ENCODE results near the gene PHYHD1.
A peak's percentile ranks its signal among the peaks of the same experiment; 100 is the strongest.
"Not testable (repeated sequence)": the region's sequence is repeated elsewhere in the genome, so short reads cannot be mapped to it uniquely, and the experiment has no call there.

The PHYHD1 gene

GRCh38 chr9:128929560-128929959 lies 8.8 kb downstream of the PHYHD1 start:
- no peak overlapping the region for H3K27ac ChIP-seq (ENCODE audit: low read length)
- H3K4me3 ChIP-seq (ENCODE audit: low read length): no peak overlapping the region
- no peaks in the 10 kb centered on the region for H3K4me1 ChIP-seq (ENCODE audit: control insufficient read depth, low read depth, low read length)
- no peaks in the 10 kb centered on the region for H3K27me3 ChIP-seq (ENCODE audit: control insufficient read depth, insufficient read depth, low read length)
- H3K9me3 ChIP-seq (ENCODE audit: control insufficient read depth, low read depth, low read length): no peaks in the 10 kb centered on the region
- no peaks in the 10 kb centered on the region for H3K36me3 ChIP-seq (ENCODE audit: control insufficient read depth, low read depth, low read length)
- no peak overlapping the region for H3K9ac ChIP-seq (ENCODE audit: low read length)

GRCh38 chr9:128933731-128934130 lies 12.9 kb downstream of the PHYHD1 start:
- Histone ChIP-seq H3K27ac (ENCODE audit: low read length) (no peak overlapping the region), H3K9ac (ENCODE audit: low read length) (no peak overlapping the region)

DNA sequence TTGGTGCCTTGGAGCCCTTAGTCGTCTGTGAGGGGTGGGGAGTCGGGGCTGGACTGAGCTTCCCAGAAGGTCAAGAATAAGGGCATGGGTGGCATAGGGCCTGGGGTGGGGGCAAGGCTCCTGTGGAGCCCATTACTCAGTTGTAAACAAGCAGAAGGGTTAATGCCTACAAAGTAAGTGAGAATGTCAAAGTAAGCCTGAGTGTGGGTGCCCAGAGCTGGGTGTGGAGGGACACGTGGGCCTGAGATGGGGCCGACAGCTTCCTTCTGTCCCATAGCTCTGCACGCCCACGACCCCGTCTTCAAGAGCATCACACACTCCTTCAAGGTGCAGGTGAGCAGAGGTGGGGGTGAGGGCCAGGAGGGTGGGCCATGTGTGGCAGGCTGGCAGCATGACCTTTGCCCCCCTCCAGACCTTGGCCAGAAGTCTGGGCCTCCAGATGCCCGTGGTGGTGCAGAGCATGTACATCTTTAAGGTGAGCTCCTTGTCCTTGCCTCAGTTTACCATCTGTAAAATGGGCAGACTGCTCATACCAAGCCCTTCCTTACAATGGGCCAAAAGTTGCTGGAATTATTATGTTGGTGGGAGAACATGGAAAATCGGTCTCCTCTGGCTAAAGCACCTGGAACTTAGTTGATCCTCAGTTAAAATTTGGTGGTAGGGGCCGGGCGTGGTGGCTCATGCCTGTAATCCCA lies 15.5 kb downstream of the PHYHD1 start:
- H3K9me3 ChIP-seq (ENCODE audit: control insufficient read depth, low read depth, low read length): no peaks in the 10 kb centered on the region
- H3K9ac ChIP-seq (ENCODE audit: low read length): no peak overlapping the region
- H3K27me3 ChIP-seq (ENCODE audit: control insufficient read depth, insufficient read depth, low read length): no peaks in the 10 kb centered on the region
- no peaks in the 10 kb centered on the region for H3K36me3 ChIP-seq (ENCODE audit: control insufficient read depth, low read depth, low read length)
- no peaks in the 10 kb centered on the region for H3K4me1 ChIP-seq (ENCODE audit: control insufficient read depth, low read depth, low read length)
- no peak overlapping the region for H3K27ac ChIP-seq (ENCODE audit: low read length)
- no peak overlapping the region for H3K4me3 ChIP-seq (ENCODE audit: low read length)

More at GRCh38 chr9:128933731-128934130, 12.9 kb downstream of the PHYHD1 start:
- H3K4me1 ChIP-seq (ENCODE audit: control insufficient read depth, low read depth, low read length): no peaks in the 10 kb centered on the region
- H3K4me3 ChIP-seq (ENCODE audit: low read length): no peak overlapping the region
- no peaks in the 10 kb centered on the region for H3K27me3 ChIP-seq (ENCODE audit: control insufficient read depth, insufficient read depth, low read length)
- H3K9me3 ChIP-seq (ENCODE audit: control insufficient read depth, low read depth, low read length): no peaks in the 10 kb centered on the region
- H3K36me3 ChIP-seq (ENCODE audit: control insufficient read depth, low read depth, low read length): no peaks in the 10 kb centered on the region

DNA sequence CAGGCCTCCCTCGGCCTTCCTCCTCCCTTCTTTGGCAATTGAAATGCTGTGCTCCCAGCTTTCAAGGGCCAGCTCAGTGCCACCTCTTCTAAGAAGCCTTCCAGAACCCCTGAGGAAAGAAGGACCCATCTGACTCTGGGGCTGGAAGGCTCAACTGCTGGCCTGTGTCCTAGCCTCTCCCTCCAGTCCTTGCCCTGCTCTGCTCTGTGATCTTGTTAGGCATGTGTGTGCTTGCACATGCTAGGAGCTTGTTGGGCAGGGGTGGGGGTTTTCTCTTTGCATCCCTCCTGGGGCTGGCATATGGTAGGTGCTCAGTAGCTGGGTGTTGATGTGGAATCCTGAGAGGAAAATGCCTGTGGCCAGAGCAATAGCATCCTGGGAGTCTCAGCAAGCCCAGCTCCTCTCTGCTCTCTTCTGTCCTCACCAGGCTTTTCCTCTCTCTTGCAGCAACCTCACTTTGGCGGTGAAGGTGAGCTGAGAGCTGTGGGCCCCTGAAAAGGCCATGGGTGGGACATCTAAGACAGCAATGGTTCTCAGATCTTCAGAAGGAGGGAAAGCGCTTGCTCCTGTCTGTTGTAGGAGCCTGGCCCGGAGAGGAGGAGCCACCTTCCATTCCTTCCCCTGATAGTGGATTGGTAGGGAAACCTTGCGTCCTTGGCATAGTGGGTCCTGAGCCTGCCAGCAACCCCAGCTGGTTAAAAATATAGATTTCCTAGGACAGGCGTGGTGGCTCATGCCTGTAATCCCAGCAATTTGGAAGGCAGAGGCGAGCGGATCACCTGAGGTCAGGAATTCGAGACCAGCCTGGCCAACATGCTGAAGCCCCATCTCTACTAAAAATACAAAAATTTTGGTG lies 16.8 kb downstream of the PHYHD1 start:
- Histone ChIP-seq H3K4me3 (ENCODE audit: low read length) (no peak overlapping the region), H3K9ac (ENCODE audit: low read length) (no peak overlapping the region), H3K27me3 (ENCODE audit: control insufficient read depth, insufficient read depth, low read length) (no peaks in the 10 kb centered on the region), H3K9me3 (ENCODE audit: control insufficient read depth, low read depth, low read length) (no peaks in the 10 kb centered on the region), H3K36me3 (ENCODE audit: control insufficient read depth, low read depth, low read length) (no peaks in the 10 kb centered on the region), H3K27ac (ENCODE audit: low read length) (no peak overlapping the region), H3K4me1 (ENCODE audit: control insufficient read depth, low read depth, low read length) (no peaks in the 10 kb centered on the region)

DNA sequence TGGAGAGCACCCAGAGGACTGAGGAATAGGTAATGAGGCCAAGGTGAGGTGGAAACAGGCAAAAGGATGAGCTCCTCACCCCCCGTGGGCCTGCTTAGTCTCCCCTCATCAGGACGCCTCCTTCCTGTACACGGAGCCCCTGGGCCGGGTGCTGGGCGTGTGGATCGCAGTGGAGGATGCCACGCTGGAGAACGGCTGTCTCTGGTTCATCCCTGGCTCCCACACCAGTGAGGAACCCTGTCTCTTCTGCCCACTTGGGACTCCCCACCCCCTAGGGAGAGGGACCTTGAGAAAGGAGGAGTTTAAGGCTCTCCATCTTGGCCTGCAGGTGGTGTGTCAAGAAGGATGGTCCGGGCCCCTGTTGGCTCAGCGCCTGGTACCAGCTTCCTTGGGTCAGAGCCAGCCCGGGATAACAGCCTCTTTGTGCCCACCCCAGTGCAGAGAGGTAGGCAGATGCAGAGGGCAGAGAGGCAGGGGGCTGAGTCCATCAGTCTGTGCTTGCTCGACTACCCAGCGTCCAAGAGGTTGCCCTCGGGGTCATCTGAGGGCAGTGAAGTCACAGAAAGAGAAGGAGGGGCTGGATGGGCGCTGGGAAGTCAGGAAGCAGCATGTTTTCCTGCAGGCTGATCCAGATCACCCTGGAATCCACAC lies 19.6 kb downstream of the PHYHD1 start:
- Histone ChIP-seq H3K4me1 (ENCODE audit: control insufficient read depth, low read depth, low read length) (no peaks in the 10 kb centered on the region), H3K27me3 (ENCODE audit: control insufficient read depth, insufficient read depth, low read length) (no peaks in the 10 kb centered on the region), H3K36me3 (ENCODE audit: control insufficient read depth, low read depth, low read length) (no peaks in the 10 kb centered on the region), H3K4me3 (ENCODE audit: low read length) (no peak overlapping the region), H3K9ac (ENCODE audit: low read length) (no peak overlapping the region), H3K9me3 (ENCODE audit: control insufficient read depth, low read depth, low read length) (no peaks in the 10 kb centered on the region), H3K27ac (ENCODE audit: low read length) (no peak overlapping the region)

DNA sequence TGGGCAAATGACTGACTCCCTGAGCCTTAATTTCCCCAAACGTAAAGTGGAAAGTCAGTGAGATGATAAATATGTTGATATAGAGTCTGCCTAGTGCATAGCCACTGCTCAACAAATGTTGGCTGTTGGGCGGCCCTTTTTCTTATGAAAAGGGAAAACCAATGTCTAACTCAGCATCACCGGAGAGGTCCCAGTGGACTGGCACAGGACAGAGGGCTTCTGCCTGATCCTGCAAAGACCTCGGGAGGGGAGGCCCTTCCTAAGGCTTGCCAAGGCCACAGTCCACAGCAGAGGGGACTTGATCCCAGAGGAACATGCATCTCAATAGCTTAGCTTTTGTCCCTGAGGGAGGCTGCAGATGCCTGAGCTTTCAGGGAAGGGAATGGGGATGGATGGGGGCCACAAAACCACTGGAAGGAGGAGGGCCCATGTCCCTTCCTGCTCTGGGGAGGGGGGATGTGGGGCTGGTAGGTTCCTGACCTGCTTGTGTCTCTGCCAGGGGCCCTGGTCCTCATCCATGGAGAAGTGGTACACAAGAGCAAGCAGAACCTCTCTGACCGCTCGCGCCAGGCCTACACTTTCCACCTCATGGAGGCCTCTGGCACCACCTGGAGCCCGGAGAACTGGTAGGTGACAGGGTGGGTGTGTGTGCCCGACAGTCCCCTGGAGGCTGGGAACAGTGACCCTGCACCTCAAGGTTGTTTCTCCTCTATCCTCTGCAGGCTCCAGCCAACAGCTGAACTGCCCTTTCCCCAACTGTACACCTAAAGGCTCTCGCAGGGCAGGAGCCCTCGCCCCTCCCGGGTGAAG lies 20.4 kb downstream of the PHYHD1 start:
- Histone ChIP-seq H3K9ac (ENCODE audit: low read length) (no peak overlapping the region), H3K27me3 (ENCODE audit: control insufficient read depth, insufficient read depth, low read length) (no peaks in the 10 kb centered on the region), H3K4me3 (ENCODE audit: low read length) (no peak overlapping the region), H3K36me3 (ENCODE audit: control insufficient read depth, low read depth, low read length) (no peaks in the 10 kb centered on the region), H3K27ac (ENCODE audit: low read length) (no peak overlapping the region), H3K9me3 (ENCODE audit: control insufficient read depth, low read depth, low read length) (no peaks in the 10 kb centered on the region), H3K4me1 (ENCODE audit: control insufficient read depth, low read depth, low read length) (no peaks in the 10 kb centered on the region)

DNA sequence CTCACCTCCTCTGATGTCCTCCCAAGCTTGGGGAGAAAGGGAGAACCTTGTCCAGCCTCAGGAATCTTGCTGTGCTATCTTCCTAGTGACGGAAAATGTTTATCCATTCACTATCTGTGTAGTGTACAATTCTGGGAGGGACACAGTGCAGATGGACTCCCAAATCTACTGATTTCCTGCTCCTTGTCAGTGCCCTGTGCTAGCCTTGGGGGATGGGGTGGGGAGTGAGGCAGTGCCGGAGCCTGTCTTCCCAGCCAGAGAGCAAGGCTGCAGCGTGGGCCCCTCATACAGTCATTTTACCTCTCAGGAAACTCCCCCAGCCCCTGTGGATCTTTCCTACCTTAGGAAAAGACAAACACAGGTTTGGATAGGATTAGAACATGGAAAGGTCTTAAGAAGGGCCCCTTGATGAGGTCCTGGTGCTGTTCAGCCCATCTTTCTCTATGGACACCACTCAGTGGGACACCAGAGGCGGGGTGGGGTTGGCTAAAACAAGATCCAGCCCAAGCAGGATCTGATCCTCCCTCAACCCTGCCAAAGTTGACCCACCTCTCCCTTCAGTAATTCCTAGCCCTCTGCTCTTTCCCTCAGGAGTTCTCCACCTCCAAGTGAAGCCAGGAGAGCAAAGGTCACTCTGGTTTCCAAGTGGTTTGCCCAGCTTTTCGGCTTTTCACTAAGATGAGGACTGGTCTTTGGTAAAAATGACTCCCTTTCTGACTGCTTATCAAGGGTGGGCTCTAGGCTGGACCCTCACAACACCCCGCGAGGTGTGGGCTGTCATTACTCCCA lies 23.2 kb downstream of the PHYHD1 start:
- Histone ChIP-seq H3K4me1 (ENCODE audit: control insufficient read depth, low read depth, low read length) (peaks cover 3% of the 10 kb centered on the region), H3K4me3 (ENCODE audit: low read length) (no peak overlapping the region), H3K27ac (ENCODE audit: low read length) (no peak overlapping the region), H3K36me3 (ENCODE audit: control insufficient read depth, low read depth, low read length) (peaks cover 1% of the 10 kb centered on the region), H3K9ac (ENCODE audit: low read length) (no peak overlapping the region), H3K27me3 (ENCODE audit: control insufficient read depth, insufficient read depth, low read length) (no peaks in the 10 kb centered on the region), H3K9me3 (ENCODE audit: control insufficient read depth, low read depth, low read length) (no peaks in the 10 kb centered on the region)

- not testable (repeated sequence) for H3K36me3 ChIP-seq (ENCODE audit: control insufficient read depth, low read depth, low read length); H3K27me3 ChIP-seq (ENCODE audit: control insufficient read depth, insufficient read depth, low read length); H3K27ac ChIP-seq (ENCODE audit: low read length); H3K9me3 ChIP-seq (ENCODE audit: control insufficient read depth, low read depth, low read length); H3K4me1 ChIP-seq (ENCODE audit: control insufficient read depth, low read depth, low read length); H3K9ac ChIP-seq (ENCODE audit: low read length); H3K4me3 ChIP-seq (ENCODE audit: low read length)
Measured at GRCh38 chr9:128944966-128945365, 24.2 kb downstream of the PHYHD1 start.

DNA sequence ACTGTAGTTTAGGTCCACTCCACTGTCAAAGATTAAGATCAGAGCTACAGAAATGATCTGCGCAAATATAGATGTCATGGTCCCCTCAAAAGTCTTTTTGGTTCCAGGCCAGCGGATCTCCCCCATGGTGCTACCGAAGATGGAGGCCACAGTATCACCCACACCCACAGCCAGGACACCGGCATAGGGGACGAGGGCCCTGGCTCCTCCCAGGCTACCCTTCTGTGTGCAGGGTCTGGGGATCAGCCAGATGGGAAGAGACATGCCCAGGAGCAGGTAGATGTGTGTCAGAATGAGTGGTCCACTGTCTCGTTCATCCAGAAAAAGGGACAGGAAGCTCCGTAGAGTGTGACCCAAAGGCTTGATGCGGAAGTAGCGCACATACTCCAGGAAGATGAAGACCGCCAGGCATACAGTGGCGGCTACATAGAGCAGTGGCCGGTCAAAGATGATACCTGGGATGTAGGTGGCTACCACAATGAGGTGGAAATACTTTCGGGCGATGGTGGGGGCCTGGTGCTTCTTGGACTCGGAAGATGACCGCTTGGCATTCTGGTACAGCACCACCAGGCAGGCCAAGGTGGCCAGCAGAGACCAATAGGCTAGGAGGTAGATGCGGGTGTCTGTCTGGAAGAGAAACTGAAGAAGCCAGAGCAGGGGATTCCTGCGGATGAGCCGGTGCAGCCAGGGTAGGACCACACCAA lies 25.2 kb downstream of the PHYHD1 start:
- H3K4me3 ChIP-seq (ENCODE audit: low read length): peak overlapping the region; percentile 92
- H3K9ac ChIP-seq (ENCODE audit: low read length): no peak overlapping the region

DNA sequence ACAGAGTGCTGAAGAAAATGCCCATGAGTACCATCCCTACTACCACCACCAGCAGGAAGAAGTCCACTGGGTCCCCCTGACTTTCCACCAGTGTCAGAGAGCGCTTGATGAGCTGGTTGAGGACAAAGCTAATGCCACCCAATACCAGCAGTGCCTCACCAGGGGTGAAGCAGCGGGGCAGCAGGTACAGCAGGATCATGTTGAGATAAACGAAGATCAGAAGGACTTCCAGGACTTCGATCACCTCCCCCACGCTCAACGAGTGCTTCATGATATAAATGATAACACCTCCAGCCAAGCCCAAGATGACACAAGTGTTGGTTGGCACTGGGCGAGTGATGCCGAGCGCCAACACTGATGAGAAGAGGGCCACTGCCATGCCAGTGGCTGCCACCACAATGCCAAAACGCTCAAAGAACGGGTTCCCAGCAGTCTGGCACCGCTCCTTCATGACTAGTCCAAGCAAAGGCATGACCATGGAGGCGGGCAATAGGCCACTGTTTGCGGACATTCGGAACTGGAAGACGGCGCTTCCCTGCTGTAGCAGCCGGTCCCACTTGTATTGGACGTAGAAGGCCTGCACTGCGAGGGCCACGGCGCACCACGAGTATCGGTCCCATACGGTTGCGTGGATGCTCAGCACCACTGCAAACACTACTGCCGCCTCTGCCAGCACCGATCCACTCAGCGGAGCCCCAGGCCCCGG lies 25.9 kb downstream of the PHYHD1 start:
- no peak overlapping the region for H3K27ac ChIP-seq (ENCODE audit: low read length)
- no peaks in the 10 kb centered on the region for H3K9me3 ChIP-seq (ENCODE audit: control insufficient read depth, low read depth, low read length)

More for the DNA sequence above, 25.2 kb downstream of the PHYHD1 start:
- Histone ChIP-seq H3K4me1 (ENCODE audit: control insufficient read depth, low read depth, low read length) (peaks cover 3% of the 10 kb centered on the region), H3K36me3 (ENCODE audit: control insufficient read depth, low read depth, low read length) (peaks cover 11% of the 10 kb centered on the region), H3K27ac (ENCODE audit: low read length) (no peak overlapping the region), H3K9me3 (ENCODE audit: control insufficient read depth, low read depth, low read length) (no peaks in the 10 kb centered on the region), H3K27me3 (ENCODE audit: control insufficient read depth, insufficient read depth, low read length) (no peaks in the 10 kb centered on the region)

More for the DNA sequence above, 25.9 kb downstream of the PHYHD1 start:
- Histone ChIP-seq H3K4me3 (ENCODE audit: low read length) (peak overlapping the region; percentile 92), H3K36me3 (ENCODE audit: control insufficient read depth, low read depth, low read length) (peaks cover 16% of the 10 kb centered on the region), H3K9ac (ENCODE audit: low read length) (peak overlapping the region; percentile 87), H3K27me3 (ENCODE audit: control insufficient read depth, insufficient read depth, low read length) (no peaks in the 10 kb centered on the region), H3K4me1 (ENCODE audit: control insufficient read depth, low read depth, low read length) (peaks cover 3% of the 10 kb centered on the region)
